CD4-positive, alpha-beta T cell treated with Interleukin-1 beta for 1 hour (primary cell): Measurements from ENCODE around the gene LIMS2.

ENCODE experiments used
- DNase-seq, 2 donors: peaks; one replicate each; pipeline ENCODE4 v3.0.0-alpha.2; 2020 to 2022

The LIMS2 gene

GRCh38 chr2:127674241-127675209, 805 bp downstream of the LIMS2 start:
- no peak for DNase-seq

DNA sequence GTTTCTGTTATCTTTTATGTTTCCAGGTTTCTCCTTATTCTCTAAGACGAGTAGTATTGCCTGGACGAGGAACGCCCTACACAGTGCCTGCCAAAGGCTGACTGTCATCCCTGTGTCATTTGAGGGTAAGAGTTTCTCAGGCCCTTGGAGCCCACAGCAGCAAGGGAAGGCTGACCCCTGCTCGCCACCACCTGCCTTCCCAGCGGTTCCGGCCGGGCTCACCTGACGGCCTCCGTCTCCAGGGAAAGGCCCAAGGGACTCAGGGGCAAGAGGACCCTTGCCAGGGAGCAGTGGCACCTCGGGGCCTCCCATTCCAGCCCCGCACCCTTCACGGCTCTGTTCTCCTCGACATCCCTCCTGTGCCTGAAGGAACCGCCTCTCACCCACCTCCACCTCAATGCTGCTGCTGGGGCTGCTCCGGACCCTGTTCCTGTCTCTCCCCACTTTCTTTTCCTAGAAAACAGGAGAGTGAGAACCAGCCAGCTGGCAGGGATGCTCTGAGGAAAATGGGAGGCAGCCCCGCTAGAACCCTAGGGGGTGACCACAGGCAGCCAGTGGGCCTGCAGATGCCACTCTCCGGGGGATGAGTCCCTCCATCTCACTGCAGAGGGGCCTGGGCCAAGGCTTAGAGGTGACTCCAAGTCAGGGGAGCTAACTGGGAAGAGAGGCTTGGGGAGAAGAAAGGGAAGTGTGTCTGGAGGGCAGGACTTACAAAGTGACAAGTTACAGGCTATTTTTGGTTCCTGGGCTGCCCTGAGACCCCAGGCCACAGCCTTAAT, 1.9 kb downstream of the LIMS2 start:
- DNase-seq, result no peak

- no peak for DNase-seq
Measured at GRCh38 chr2:127672341-127673224, 2.7 kb downstream of the LIMS2 start.

DNA sequence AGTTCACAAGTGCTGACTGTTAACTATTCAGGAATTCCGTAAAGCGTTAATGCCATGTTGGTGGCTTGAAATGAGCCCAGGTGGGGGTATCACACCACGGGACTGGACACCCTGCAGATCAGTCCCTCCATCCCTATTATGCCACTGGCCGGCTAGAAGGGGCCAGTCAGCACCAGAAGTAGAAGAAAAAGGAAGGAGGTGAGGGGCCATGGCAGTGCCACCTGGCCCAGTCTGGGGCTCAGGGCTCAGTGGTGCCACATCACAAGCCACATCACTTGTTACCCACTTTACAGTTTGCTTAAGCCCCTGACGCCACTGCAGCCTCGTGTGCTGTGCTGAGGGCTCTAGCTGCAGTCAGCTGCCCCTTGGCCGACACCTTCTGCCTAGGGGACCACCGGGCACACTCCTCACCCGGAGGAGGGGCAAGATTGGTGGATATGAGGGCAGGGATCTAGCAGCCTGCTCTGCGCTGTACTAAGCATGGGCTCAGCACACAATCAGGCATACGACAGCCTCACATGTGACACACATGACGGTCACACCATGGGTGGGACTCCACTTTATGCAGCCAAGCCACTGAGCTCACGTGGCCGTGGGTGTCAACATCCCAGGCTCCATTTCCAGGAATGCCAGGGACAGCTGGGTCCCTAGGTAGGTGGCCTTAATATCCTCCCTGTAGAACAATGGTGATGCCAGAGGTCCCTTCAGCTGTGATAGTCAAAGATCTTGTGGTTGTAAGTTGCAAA, 3.6 kb downstream of the LIMS2 start:
- DNase-seq, result no peak

DNA sequence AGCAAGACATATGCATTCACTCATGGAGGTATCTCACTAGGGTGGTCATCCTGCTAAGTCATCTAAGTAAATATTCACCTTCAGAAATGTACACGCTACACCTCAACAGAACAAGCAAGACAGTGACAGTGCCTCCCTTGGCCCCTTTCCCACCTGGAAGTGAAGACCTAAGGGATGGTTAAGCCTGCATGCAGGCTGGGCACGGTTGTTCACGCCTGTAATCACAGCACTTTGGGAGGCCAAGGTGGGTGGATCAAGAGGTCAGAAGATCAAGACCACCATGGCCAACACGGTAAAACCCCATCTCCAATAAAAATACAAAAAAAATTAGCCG, 4.4 kb downstream of the LIMS2 start:
- DNase-seq, result no peak

- DNase-seq, result no peak
Measured at GRCh38 chr2:127670055-127670956, 5.0 kb downstream of the LIMS2 start.

GRCh38 chr2:127669056-127669455, 6.3 kb downstream of the LIMS2 start:
- DNase-seq, result no peak

- DNase-seq, result no peak
Measured at GRCh38 chr2:127665267-127665893, 9.9 kb downstream of the LIMS2 start.

DNA sequence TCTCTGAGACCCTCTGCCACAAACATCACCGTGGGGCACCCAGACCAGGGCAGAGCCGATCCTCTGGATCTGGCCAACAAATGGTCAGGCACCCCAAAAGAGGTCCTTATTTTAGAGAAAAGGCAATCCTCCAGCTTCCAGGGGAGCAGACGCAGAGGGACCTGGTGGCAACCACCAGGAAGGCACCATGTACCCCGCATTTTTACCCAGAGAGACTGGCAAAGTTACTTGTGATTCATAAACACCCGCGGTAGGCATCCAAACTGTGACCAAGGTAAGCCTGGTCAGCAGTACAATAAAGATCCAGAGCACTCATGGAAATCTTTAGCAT, 10.5 kb downstream of the LIMS2 start:
- no peak for DNase-seq

GRCh38 chr2:127664065-127664894, 11.1 kb downstream of the LIMS2 start:
- no peak for DNase-seq

DNA sequence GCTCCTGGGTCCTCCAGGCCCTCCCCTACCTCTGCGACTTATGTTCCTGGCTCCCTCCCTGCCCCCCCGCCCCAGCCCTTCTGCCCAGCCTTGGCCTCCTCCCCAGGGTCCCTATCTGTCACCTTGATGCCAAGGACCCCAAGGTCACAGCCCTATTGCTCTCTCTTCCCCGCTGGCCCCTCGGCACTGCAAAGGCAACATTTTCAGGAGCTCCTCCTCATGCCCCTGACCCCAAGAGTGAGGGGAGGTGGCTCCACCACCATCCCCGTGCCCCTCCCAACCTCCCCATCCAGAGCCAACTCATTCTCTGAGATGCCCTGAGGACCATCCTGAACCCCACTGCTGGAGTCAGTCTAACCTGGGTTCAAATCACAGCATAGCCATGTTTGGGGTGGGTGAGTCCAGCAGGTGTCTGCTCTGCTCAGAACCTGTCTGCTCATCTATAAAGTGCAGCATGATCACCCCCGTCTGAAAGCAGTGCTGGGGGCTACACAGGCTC, 11.7 kb downstream of the LIMS2 start:
- DNase-seq, result no peak

DNA sequence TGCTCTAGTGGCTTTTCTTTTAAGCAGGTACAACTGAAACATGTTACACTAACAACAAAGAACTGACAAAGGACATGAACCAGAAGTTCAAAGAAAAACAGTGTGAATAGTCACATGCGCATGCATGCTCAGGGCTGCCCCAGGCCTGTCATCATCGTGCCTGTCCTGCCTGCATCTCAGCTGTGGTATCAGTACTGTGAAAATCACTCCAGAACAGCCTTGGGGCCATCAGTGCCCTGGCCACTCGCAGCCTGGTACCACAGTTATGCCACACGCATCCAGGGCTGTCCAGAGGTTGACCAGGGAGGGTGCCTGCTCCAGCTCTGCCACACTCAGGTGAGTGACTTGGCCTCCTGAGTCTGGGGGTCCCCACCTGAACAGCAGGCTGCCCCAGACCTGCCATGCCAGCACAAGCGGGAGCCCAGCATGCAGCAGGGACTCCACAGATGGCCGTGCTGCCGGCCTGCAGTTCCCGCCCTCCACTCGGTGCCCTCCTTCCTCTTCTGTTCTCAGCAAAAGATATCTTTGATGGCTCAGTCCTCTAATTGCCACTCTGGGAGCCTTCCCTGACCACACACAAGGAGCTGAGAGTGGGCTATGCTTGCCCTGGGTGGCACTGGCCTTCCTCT, 12.3 kb downstream of the LIMS2 start:
- no peak for DNase-seq

- no peak for DNase-seq
Measured at GRCh38 chr2:127661949-127662510, 13.3 kb downstream of the LIMS2 start.

DNA sequence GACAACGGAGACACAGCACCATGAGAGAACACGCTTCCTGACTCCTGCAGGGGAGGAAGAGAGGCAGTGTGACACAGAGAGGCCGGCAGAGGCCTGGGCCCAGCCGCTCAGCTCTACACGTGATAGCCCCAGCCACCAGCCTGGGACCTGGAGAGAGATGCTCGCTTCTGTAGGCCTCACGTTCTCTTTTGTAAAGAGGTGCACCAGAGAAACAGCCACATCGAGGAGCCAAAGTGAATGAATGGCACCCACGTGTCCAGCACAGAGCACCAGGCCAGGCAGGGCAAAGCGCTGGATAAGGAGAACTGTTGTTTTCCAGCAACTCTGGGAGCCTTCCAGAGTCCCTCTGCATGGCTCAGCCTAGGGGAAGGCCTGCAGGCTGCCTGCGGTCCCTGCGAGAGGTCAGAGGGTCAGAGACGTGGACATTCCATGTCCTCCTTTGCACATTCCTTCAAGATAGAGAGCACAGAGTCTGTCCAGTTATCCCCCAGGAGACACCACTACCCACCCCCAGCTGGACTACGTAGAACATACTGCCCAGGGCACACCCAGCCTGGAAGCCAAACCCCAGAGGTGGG, 14.2 kb downstream of the LIMS2 start:
- no peak for DNase-seq

- no peak for DNase-seq
Measured at GRCh38 chr2:127660291-127660578, 15.1 kb downstream of the LIMS2 start.

- no peak for DNase-seq
Measured at GRCh38 chr2:127659408-127660290, 15.7 kb downstream of the LIMS2 start.

GRCh38 chr2:127658641-127659407, 16.5 kb downstream of the LIMS2 start:
- DNase-seq, result no peak
